Measurements from ENCODE around the gene SEMA5A.

GRCh38 chr5:9483779-9484178 lies 62.1 kb downstream of the SEMA5A start:
- no peak for TF ChIP-seq TAF1 (IDR thresholded peaks at IDR 0.05; ENCODE audit: borderline replicate concordance, low read depth, low read length)
- TF ChIP-seq RAD21 (IDR thresholded peaks at IDR 0.05; ENCODE audit: low read length), result no peak
- TF ChIP-seq, protein P1, sequence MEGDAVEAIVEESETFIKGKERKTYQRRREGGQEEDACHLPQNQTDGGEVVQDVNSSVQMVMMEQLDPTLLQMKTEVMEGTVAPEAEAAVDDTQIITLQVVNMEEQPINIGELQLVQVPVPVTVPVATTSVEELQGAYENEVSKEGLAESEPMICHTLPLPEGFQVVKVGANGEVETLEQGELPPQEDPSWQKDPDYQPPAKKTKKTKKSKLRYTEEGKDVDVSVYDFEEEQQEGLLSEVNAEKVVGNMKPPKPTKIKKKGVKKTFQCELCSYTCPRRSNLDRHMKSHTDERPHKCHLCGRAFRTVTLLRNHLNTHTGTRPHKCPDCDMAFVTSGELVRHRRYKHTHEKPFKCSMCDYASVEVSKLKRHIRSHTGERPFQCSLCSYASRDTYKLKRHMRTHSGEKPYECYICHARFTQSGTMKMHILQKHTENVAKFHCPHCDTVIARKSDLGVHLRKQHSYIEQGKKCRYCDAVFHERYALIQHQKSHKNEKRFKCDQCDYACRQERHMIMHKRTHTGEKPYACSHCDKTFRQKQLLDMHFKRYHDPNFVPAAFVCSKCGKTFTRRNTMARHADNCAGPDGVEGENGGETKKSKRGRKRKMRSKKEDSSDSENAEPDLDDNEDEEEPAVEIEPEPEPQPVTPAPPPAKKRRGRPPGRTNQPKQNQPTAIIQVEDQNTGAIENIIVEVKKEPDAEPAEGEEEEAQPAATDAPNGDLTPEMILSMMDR (IDR thresholded peaks at IDR 0.05), result no peak
- no peak for TF ChIP-seq TCF12 (IDR thresholded peaks at IDR 0.05)
- TF ChIP-seq EZH2phosphoT487 (IDR thresholded peaks at IDR 0.05; ENCODE audit: borderline replicate concordance, low read depth), result no peak
- TF ChIP-seq, protein P2, sequence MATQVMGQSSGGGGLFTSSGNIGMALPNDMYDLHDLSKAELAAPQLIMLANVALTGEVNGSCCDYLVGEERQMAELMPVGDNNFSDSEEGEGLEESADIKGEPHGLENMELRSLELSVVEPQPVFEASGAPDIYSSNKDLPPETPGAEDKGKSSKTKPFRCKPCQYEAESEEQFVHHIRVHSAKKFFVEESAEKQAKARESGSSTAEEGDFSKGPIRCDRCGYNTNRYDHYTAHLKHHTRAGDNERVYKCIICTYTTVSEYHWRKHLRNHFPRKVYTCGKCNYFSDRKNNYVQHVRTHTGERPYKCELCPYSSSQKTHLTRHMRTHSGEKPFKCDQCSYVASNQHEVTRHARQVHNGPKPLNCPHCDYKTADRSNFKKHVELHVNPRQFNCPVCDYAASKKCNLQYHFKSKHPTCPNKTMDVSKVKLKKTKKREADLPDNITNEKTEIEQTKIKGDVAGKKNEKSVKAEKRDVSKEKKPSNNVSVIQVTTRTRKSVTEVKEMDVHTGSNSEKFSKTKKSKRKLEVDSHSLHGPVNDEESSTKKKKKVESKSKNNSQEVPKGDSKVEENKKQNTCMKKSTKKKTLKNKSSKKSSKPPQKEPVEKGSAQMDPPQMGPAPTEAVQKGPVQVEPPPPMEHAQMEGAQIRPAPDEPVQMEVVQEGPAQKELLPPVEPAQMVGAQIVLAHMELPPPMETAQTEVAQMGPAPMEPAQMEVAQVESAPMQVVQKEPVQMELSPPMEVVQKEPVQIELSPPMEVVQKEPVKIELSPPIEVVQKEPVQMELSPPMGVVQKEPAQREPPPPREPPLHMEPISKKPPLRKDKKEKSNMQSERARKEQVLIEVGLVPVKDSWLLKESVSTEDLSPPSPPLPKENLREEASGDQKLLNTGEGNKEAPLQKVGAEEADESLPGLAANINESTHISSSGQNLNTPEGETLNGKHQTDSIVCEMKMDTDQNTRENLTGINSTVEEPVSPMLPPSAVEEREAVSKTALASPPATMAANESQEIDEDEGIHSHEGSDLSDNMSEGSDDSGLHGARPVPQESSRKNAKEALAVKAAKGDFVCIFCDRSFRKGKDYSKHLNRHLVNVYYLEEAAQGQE (IDR thresholded peaks at IDR 0.05; ENCODE audit: low read depth, low read length), result no peak
- no peak for TF ChIP-seq FOSL2 (IDR thresholded peaks at IDR 0.05; ENCODE audit: borderline replicate concordance, low read depth)
- no peak for TF ChIP-seq ELF1 (IDR thresholded peaks at IDR 0.05)
- TF ChIP-seq MAX (IDR thresholded peaks at IDR 0.05; ENCODE audit: low read depth), result no peak
